HEK293 (cell line): ENCODE data around the gene AK3.

Experiments used
- CTCF ChIA-PET: fragments of 350-600 bp; formaldehyde crosslinking; extraction: SDS; loops from one replicate; lab custom pipeline; 2021; ENCODE audit warnings: antibody characterized with exemption; lab: Yijun Ruan, JAX
- POLR2A ChIA-PET: fragments of 300-600 bp; formaldehyde crosslinking; extraction: SDS; loops from one replicate; lab custom pipeline; 2020; ENCODE audit warnings: antibody characterized with exemption, inconsistent platforms; lab: Yijun Ruan, JAX
- H3K27ac ChIP-seq: fragments of 200-500 bp; sonication (Bioruptor generic); 2 replicates; pipeline ENCODE4 v1.5.1; 2014; ENCODE audit warnings: low read depth, low read length, control low read depth, inconsistent platforms; ENCODE audit errors: extremely low read depth
- H3K36me3 ChIP-seq, 2 experiments: fragments of 200-500 bp in 1 of 2; sonication (Bioruptor generic) in 1 of 2; 1 replicate in 1 of 2; 2 replicates in 1 of 2; pipeline ENCODE4 v1.5.1; 2014 to 2017; ENCODE audit warnings: inconsistent platforms in 2 of 2, low read length in 2 of 2; ENCODE audit not compliant: control insufficient read depth in 2 of 2, insufficient read depth in 1 of 2
- H3K4me1 ChIP-seq: fragments of 200-500 bp; sonication (Bioruptor generic); 2 replicates; pipeline ENCODE4 v1.5.1; 2014; ENCODE audit warnings: mild to moderate bottlenecking, low read length, inconsistent platforms; ENCODE audit not compliant: control insufficient read depth, insufficient read depth
- H3K4me3 ChIP-seq: 2 replicates; pipeline ENCODE4 v1.5.1; 2011; ENCODE audit warnings: low read depth, mild to moderate bottlenecking, control low read depth, low read length, moderate library complexity
- H3K9me3 ChIP-seq: fragments of 200-500 bp; sonication (Bioruptor generic); 2 replicates; pipeline ENCODE4 v1.5.1; 2014; ENCODE audit warnings: low read depth, low read length, inconsistent platforms; ENCODE audit not compliant: control insufficient read depth, insufficient read depth
- OVOL3 ChIP-seq: fragments of 450-650 bp; formaldehyde crosslinking; IDR thresholded peaks from 2 replicates; pipeline ENCODE4 v1.5.1; 2016; ENCODE audit warnings: missing biosample characterization, missing genetic modification characterization
- ZNF112 ChIP-seq: fragments of 450-650 bp; formaldehyde crosslinking; IDR thresholded peaks from 2 replicates; pipeline ENCODE4 v1.5.0; 2017; ENCODE audit warnings: missing biosample characterization, missing genetic modification characterization
- ZNF146 ChIP-seq: fragments of 450-650 bp; formaldehyde crosslinking; IDR thresholded peaks from 2 replicates; pipeline ENCODE4 v1.5.1; 2016; ENCODE audit warnings: missing biosample characterization, missing genetic modification characterization
- ZNF214 ChIP-seq: fragments of 450-650 bp; formaldehyde crosslinking; IDR thresholded peaks from 2 replicates; pipeline ENCODE4 v1.5.1; 2017; ENCODE audit warnings: missing biosample characterization, mild to moderate bottlenecking, missing genetic modification characterization, borderline replicate concordance
- ZNF221 ChIP-seq: fragments of 450-650 bp; formaldehyde crosslinking; IDR thresholded peaks from 2 replicates; pipeline ENCODE4 v1.5.1; 2017; ENCODE audit warnings: missing biosample characterization, missing genetic modification characterization, borderline replicate concordance
- ZNF24 ChIP-seq: fragments of 450-650 bp; formaldehyde crosslinking; IDR thresholded peaks from 2 replicates; pipeline ENCODE4 v1.5.1; 2016; ENCODE audit warnings: missing biosample characterization, missing genetic modification characterization
- ZNF391 ChIP-seq: fragments of 450-650 bp; formaldehyde crosslinking; IDR thresholded peaks from 2 replicates; pipeline ENCODE4 v1.5.1; 2016; ENCODE audit warnings: low read depth, missing biosample characterization, missing genetic modification characterization, borderline replicate concordance
- ZNF544 ChIP-seq: fragments of 450-650 bp; formaldehyde crosslinking; IDR thresholded peaks from 2 replicates; pipeline ENCODE4 v1.5.0; 2017; ENCODE audit warnings: missing biosample characterization, missing genetic modification characterization
- ZNF571 ChIP-seq: fragments of 450-650 bp; formaldehyde crosslinking; IDR thresholded peaks from 2 replicates; pipeline ENCODE4 v1.5.0; 2017; ENCODE audit warnings: missing biosample characterization, missing genetic modification characterization
- ZNF626 ChIP-seq: fragments of 450-650 bp; sonication (Bioruptor Pico); formaldehyde crosslinking; IDR thresholded peaks from 2 replicates; pipeline ENCODE4 v1.5.1; 2018; ENCODE audit warnings: missing biosample characterization, missing genetic modification characterization, inconsistent platforms
- ZNF776 ChIP-seq: fragments of 450-650 bp; formaldehyde crosslinking; IDR thresholded peaks from 2 replicates; pipeline ENCODE4 v1.5.0; 2017; ENCODE audit warnings: missing biosample characterization, missing genetic modification characterization, borderline replicate concordance
- TF ChIP-seq, protein P1 (sequence below): fragments of 450-650 bp; formaldehyde crosslinking; IDR thresholded peaks from 2 replicates; pipeline ENCODE4 v1.5.1; 2016; ENCODE audit warnings: missing biosample characterization, missing genetic modification characterization, low read depth
- TF ChIP-seq, protein P2 (sequence below): fragments of 450-650 bp; formaldehyde crosslinking; IDR thresholded peaks from 2 replicates; pipeline ENCODE4 v1.5.1; 2016; ENCODE audit warnings: missing biosample characterization, missing genetic modification characterization
- TF ChIP-seq, protein P3 (sequence below): fragments of 450-650 bp; formaldehyde crosslinking; IDR thresholded peaks from 2 replicates; pipeline ENCODE4 v1.5.1; 2016; ENCODE audit warnings: missing biosample characterization, missing genetic modification characterization
- TF ChIP-seq, protein P4 (sequence below): fragments of 450-650 bp; formaldehyde crosslinking; IDR thresholded peaks from 2 replicates; pipeline ENCODE4 v1.5.1; 2016; ENCODE audit warnings: missing biosample characterization, missing genetic modification characterization, low read depth
- TF ChIP-seq, protein P5 (sequence below): fragments of 450-650 bp; formaldehyde crosslinking; IDR thresholded peaks from 2 replicates; pipeline ENCODE4 v1.5.1; 2016; ENCODE audit warnings: missing biosample characterization, missing genetic modification characterization
- TF ChIP-seq, protein P6 (sequence below): fragments of 450-650 bp; formaldehyde crosslinking; IDR thresholded peaks from 2 replicates; pipeline ENCODE4 v1.5.1; 2017; ENCODE audit warnings: missing biosample characterization, missing genetic modification characterization
- TF ChIP-seq, protein P7 (sequence below): fragments of 450-650 bp; formaldehyde crosslinking; IDR thresholded peaks from 2 replicates; pipeline ENCODE4 v1.5.1; 2017; ENCODE audit warnings: missing biosample characterization, missing genetic modification characterization

Gene AK3

DNA sequence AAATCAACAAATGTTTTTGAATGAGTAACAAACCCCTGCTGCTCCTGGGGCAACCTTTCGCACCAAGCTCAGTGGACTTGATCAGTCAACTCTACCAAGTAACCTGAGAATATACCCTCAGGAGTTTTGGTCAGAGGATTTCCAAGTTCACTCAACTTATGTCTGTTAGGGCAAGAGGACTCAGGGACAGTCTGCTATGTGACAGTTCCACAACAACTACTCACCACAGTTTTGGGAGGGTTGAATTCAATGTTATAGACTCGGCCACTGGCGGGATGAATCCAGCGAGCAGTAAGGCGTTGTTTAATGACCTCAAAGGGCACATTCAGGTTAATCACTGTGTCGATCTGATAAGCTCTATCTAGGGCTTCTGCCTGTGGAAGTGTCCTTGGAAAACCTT lies 22.1 kb downstream of the AK3 start (continued):
- TF ChIP-seq, protein P1, sequence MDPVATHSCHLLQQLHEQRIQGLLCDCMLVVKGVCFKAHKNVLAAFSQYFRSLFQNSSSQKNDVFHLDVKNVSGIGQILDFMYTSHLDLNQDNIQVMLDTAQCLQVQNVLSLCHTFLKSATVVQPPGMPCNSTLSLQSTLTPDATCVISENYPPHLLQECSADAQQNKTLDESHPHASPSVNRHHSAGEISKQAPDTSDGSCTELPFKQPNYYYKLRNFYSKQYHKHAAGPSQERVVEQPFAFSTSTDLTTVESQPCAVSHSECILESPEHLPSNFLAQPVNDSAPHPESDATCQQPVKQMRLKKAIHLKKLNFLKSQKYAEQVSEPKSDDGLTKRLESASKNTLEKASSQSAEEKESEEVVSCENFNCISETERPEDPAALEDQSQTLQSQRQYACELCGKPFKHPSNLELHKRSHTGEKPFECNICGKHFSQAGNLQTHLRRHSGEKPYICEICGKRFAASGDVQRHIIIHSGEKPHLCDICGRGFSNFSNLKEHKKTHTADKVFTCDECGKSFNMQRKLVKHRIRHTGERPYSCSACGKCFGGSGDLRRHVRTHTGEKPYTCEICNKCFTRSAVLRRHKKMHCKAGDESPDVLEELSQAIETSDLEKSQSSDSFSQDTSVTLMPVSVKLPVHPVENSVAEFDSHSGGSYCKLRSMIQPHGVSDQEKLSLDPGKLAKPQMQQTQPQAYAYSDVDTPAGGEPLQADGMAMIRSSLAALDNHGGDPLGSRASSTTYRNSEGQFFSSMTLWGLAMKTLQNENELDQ (tag by site-specific recombination), result no peak
- TF ChIP-seq ZNF221 (tag by site-specific recombination), result no peak
- TF ChIP-seq ZNF626 (tag by site-specific recombination), result no peak
- TF ChIP-seq ZNF214 (tag by site-specific recombination), result no peak
- TF ChIP-seq, protein P2, sequence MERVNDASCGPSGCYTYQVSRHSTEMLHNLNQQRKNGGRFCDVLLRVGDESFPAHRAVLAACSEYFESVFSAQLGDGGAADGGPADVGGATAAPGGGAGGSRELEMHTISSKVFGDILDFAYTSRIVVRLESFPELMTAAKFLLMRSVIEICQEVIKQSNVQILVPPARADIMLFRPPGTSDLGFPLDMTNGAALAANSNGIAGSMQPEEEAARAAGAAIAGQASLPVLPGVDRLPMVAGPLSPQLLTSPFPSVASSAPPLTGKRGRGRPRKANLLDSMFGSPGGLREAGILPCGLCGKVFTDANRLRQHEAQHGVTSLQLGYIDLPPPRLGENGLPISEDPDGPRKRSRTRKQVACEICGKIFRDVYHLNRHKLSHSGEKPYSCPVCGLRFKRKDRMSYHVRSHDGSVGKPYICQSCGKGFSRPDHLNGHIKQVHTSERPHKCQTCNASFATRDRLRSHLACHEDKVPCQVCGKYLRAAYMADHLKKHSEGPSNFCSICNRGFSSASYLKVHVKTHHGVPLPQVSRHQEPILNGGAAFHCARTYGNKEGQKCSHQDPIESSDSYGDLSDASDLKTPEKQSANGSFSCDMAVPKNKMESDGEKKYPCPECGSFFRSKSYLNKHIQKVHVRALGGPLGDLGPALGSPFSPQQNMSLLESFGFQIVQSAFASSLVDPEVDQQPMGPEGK (tag by site-specific recombination), result no peak
- no peak for TF ChIP-seq ZNF544 (tag by site-specific recombination)
- no peak for TF ChIP-seq ZNF776 (tag by site-specific recombination)

DNA sequence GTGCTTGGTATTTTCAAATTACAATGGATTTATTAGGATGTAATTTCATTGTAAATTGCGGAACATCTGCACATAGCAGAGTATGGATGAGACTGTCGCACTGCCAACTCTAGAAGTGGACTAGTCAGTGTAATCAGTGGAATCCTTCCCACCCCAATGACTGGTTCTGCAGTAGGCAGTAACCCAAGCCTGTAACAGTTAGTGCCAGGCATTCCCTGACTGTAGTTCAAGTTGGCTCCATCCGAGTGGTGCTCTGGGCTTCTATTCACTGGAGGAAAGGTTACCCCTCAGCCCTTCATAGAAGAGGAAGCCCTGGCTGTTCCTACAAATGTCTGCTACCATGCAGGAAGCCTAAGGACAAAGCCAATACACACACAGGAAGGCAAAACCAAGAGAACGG lies 23.2 kb downstream of the AK3 start:
- H3K27ac ChIP-seq, result no peak overlapping the region
- no peaks in the 10 kb centered on the region for H3K4me1 ChIP-seq
- peaks cover 13 to 92% of the 10 kb centered on the region in 2 experiments for H3K36me3 ChIP-seq
- TF ChIP-seq ZNF391 (tag by site-specific recombination) (no peak), ZNF571 (tag by site-specific recombination) (no peak), OVOL3 (tag by site-specific recombination) (no peak), ZNF146 (tag by site-specific recombination) (no peak), ZNF24 (tag by site-specific recombination) (no peak), ZNF112 (no peak)
- TF ChIP-seq, protein P3, sequence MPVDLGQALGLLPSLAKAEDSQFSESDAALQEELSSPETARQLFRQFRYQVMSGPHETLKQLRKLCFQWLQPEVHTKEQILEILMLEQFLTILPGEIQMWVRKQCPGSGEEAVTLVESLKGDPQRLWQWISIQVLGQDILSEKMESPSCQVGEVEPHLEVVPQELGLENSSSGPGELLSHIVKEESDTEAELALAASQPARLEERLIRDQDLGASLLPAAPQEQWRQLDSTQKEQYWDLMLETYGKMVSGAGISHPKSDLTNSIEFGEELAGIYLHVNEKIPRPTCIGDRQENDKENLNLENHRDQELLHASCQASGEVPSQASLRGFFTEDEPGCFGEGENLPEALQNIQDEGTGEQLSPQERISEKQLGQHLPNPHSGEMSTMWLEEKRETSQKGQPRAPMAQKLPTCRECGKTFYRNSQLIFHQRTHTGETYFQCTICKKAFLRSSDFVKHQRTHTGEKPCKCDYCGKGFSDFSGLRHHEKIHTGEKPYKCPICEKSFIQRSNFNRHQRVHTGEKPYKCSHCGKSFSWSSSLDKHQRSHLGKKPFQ (tag by site-specific recombination), result no peak
- TF ChIP-seq, protein P4, sequence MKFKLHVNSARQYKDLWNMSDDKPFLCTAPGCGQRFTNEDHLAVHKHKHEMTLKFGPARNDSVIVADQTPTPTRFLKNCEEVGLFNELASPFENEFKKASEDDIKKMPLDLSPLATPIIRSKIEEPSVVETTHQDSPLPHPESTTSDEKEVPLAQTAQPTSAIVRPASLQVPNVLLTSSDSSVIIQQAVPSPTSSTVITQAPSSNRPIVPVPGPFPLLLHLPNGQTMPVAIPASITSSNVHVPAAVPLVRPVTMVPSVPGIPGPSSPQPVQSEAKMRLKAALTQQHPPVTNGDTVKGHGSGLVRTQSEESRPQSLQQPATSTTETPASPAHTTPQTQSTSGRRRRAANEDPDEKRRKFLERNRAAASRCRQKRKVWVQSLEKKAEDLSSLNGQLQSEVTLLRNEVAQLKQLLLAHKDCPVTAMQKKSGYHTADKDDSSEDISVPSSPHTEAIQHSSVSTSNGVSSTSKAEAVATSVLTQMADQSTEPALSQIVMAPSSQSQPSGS (tag by site-specific recombination), result no peak
- TF ChIP-seq, protein P5, sequence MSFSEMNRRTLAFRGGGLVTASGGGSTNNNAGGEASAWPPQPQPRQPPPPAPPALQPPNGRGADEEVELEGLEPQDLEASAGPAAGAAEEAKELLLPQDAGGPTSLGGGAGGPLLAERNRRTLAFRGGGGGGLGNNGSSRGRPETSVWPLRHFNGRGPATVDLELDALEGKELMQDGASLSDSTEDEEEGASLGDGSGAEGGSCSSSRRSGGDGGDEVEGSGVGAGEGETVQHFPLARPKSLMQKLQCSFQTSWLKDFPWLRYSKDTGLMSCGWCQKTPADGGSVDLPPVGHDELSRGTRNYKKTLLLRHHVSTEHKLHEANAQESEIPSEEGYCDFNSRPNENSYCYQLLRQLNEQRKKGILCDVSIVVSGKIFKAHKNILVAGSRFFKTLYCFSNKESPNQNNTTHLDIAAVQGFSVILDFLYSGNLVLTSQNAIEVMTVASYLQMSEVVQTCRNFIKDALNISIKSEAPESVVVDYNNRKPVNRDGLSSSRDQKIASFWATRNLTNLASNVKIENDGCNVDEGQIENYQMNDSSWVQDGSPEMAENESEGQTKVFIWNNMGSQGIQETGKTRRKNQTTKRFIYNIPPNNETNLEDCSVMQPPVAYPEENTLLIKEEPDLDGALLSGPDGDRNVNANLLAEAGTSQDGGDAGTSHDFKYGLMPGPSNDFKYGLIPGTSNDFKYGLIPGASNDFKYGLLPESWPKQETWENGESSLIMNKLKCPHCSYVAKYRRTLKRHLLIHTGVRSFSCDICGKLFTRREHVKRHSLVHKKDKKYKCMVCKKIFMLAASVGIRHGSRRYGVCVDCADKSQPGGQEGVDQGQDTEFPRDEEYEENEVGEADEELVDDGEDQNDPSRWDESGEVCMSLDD (tag by site-specific recombination), result no peak
- TF ChIP-seq, protein P6, sequence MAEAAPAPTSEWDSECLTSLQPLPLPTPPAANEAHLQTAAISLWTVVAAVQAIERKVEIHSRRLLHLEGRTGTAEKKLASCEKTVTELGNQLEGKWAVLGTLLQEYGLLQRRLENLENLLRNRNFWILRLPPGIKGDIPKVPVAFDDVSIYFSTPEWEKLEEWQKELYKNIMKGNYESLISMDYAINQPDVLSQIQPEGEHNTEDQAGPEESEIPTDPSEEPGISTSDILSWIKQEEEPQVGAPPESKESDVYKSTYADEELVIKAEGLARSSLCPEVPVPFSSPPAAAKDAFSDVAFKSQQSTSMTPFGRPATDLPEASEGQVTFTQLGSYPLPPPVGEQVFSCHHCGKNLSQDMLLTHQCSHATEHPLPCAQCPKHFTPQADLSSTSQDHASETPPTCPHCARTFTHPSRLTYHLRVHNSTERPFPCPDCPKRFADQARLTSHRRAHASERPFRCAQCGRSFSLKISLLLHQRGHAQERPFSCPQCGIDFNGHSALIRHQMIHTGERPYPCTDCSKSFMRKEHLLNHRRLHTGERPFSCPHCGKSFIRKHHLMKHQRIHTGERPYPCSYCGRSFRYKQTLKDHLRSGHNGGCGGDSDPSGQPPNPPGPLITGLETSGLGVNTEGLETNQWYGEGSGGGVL (tag by site-specific recombination), result no peak
- TF ChIP-seq, protein P7, sequence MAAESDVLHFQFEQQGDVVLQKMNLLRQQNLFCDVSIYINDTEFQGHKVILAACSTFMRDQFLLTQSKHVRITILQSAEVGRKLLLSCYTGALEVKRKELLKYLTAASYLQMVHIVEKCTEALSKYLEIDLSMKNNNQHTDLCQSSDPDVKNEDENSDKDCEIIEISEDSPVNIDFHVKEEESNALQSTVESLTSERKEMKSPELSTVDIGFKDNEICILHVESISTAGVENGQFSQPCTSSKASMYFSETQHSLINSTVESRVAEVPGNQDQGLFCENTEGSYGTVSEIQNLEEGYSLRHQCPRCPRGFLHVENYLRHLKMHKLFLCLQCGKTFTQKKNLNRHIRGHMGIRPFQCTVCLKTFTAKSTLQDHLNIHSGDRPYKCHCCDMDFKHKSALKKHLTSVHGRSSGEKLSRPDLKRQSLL (tag by site-specific recombination), result no peak
- TF ChIP-seq, all 188 proteins: peak for 0
- ChIA-PET CTCF (no interaction called here), POLR2A (no interaction called here)
- H3K4me3 ChIP-seq, result no peak overlapping the region
- no peaks in the 10 kb centered on the region for H3K9me3 ChIP-seq
